Ishikawa (cell line): Measurements from ENCODE around the gene STK38L.

Experiments used
- CREB1 ChIP-seq: IDR thresholded peaks from 2 replicates; pipeline ENCODE4 v1.6.1; 2012; ENCODE audit warnings: low read depth
- MAX ChIP-seq: IDR thresholded peaks from 2 replicates; pipeline ENCODE4 v1.6.1; 2012
- REST ChIP-seq: IDR thresholded peaks from 2 replicates; pipeline ENCODE4 v1.6.1; 2012; ENCODE audit warnings: low read depth, mild to moderate bottlenecking
- TAF1 ChIP-seq: IDR thresholded peaks from 2 replicates; pipeline ENCODE4 v1.6.1; 2012; ENCODE audit warnings: low read depth, mild to moderate bottlenecking

GRCh38 chr12:27208414-27208750, 35.7 kb upstream of the STK38L start:
- TF ChIP-seq REST (no peak), MAX (no peak), TAF1 (no peak), CREB1 (no peak)
